Transverse colon (tissue), 4 donors: Measurements from ENCODE around the gene TMEM132D. TPM values are rescaled to one million over a fixed set of nuclear protein-coding genes. Genes with fewer than 3 reads are reported as not detected.

Source experiments
- DNase-seq: peaks from one replicate; pipeline ENCODE4 v3.0.0-alpha.2; 2019
- H3K27ac ChIP-seq, 4 donors: fragments of 200-600 bp; sonication (generic); 2 replicates each; pipeline ENCODE4 v1.5.1; 2016 to 2018; ENCODE audit warnings: inconsistent platforms in 4 of 4
- H3K27me3 ChIP-seq: fragments of 200-600 bp; sonication (generic); 2 replicates; pipeline ENCODE4 v1.5.1; 2017; ENCODE audit warnings: inconsistent platforms
- H3K36me3 ChIP-seq, 4 donors: fragments of 200-600 bp; sonication (generic); 2 replicates each; pipeline ENCODE4 v1.5.1; 2017 to 2019; ENCODE audit warnings: inconsistent platforms in 4 of 4
- H3K4me1 ChIP-seq, 4 donors: fragments of 200-600 bp; sonication (generic); 2 replicates each; pipeline ENCODE4 v1.5.1; 2017 to 2020; ENCODE audit warnings: inconsistent platforms in 4 of 4
- H3K4me3 ChIP-seq, 4 donors: fragments of 200-600 bp; sonication (generic); 1 replicate in 1 of 4; 2 replicates in 3 of 4; pipeline versions ENCODE4 v1.5.1 to v1.6.1; 2017 to 2019; ENCODE audit warnings: inconsistent platforms in 4 of 4
- H3K9me3 ChIP-seq, 2 donors: fragments of 200-600 bp; sonication (generic); 2 replicates each; pipeline ENCODE4 v1.5.1; 2017 to 2019; ENCODE audit warnings: inconsistent platforms in 2 of 2
- CTCF ChIP-seq, 5 experiments: fragments of 200-600 bp in 3 of 5; fragments of 450-650 bp in 2 of 5; sonication (generic) in 3 of 5; IDR thresholded peaks; 1 replicate in 2 of 5; 2 replicates in 3 of 5; pipeline ENCODE4 v1.5.1; 2016 to 2017; ENCODE audit warnings: antibody characterized with exemption in 5 of 5, inconsistent platforms in 3 of 5, mild to moderate bottlenecking in 2 of 5, moderate library complexity in 1 of 5
- EP300 ChIP-seq: sonication (generic); formaldehyde crosslinking; IDR thresholded peaks from one replicate; pipeline ENCODE4 v1.6.1; 2017; ENCODE audit warnings: antibody characterized with exemption, low read depth
- POLR2A ChIP-seq: fragments of 450-650 bp; IDR thresholded peaks from one replicate; pipeline ENCODE4 v1.6.1; 2016; ENCODE audit warnings: antibody characterized with exemption, mild to moderate bottlenecking, moderate library complexity
- POLR2AphosphoS5 ChIP-seq, 3 donors: sonication (generic); formaldehyde crosslinking; IDR thresholded peaks; one replicate each; pipeline ENCODE4 v1.6.1; 2016; ENCODE audit warnings: antibody characterized with exemption in 3 of 3
- WGBS, 2 donors: methylation state at CpG; one replicate each; pipeline ENCODE4 v1.1.5; 2018; ENCODE audit warnings: low coverage in 1 of 2; 5-methylcytosine and 5-hydroxymethylcytosine counted together
- in situ Hi-C, 4 donors: fragments of 200-750 bp; cut with MboI; loops; one replicate each; pipeline versions ENCODE4 v1.15.0 to v1.15.1; 2017; ENCODE audit warnings: low sequenced_read_pairs in 3 of 4, low pct_ligation_motif_present in 1 of 4, low pct_unique_long_range_greater_than_20kb in 1 of 4
- intact Hi-C: fragments of 100-400 bp; cut with DNase I; formaldehyde crosslinking; loops from one replicate; pipeline ENCODE4 v1.15.1; 2023; ENCODE audit warnings: low total_unique reads
- total RNA-seq, 4 donors: library from RNA; depleted of rRNA; stranded (reverse); fragments of >200 nt; gene quantifications; one replicate each; pipeline ENCODE4 v1.1.0, GENCODE V29; 2016

TMEM132D gene
- total RNA-seq, 4 donors from 2014 or later: 0.48 to 0.55 TPM; not detected in 2

- Histone ChIP-seq H3K9me3 (no peaks in the 10 kb centered on the region), H3K4me3 (no peak overlapping the region), H3K36me3 (no peaks in the 10 kb centered on the region), H3K27me3 (no peaks in the 10 kb centered on the region), H3K27ac (no peak overlapping the region), H3K4me1 (no peaks in the 10 kb centered on the region)
- intact Hi-C loops: no loop called here
- TF ChIP-seq CTCF (IDR thresholded peaks at IDR 0.05) (no peak), POLR2AphosphoS5 (IDR thresholded peaks at IDR 0.05) (no peak), EP300 (no peak), POLR2A (no peak)
- DNase-seq: no peak
- in situ Hi-C loops: no loop called here
- 90 to 92% methylated on average over 11 to 16 of the region's 16 CpGs for WGBS, 2 donors
Measured at GRCh38 chr12:129831294-129831693, 72.5 kb downstream of the TMEM132D start.

- Histone ChIP-seq H3K27me3 (no peaks in the 10 kb centered on the region), H3K9me3 (no peaks in the 10 kb centered on the region), H3K4me3 (no peak overlapping the region), H3K27ac (no peak overlapping the region), H3K36me3 (no peaks in the 10 kb centered on the region), H3K4me1 (no peaks in the 10 kb centered on the region)
- TF ChIP-seq CTCF (IDR thresholded peaks at IDR 0.05) (no peak), POLR2AphosphoS5 (IDR thresholded peaks at IDR 0.05) (no peak)
- no peak for DNase-seq
- intact Hi-C loops: no loop called here
- in situ Hi-C loops: no loop called here
- 34 to 52% methylated on average over 4 of the region's 4 CpGs for WGBS, 2 donors
Measured at GRCh38 chr12:129830796-129831195, 73.0 kb downstream of the TMEM132D start.

GRCh38 chr12:129827866-129828384 is 75.9 kb downstream of the TMEM132D start:
- no peak for TF ChIP-seq POLR2AphosphoS5 (IDR thresholded peaks at IDR 0.05)
- no peak for DNase-seq
- in situ Hi-C loops: no loop called here
- no peak overlapping the region for H3K27ac ChIP-seq
- H3K4me3 ChIP-seq: no peak overlapping the region
- no peaks in the 10 kb centered on the region for H3K9me3 ChIP-seq
- no peaks in the 10 kb centered on the region for H3K4me1 ChIP-seq
- H3K27me3 ChIP-seq: no peaks in the 10 kb centered on the region
- intact Hi-C loops: no loop called here
- WGBS, 2 donors: 58 to 63% methylated on average over 2 of the region's 2 CpGs
- H3K36me3 ChIP-seq: no peaks in the 10 kb centered on the region

- in situ Hi-C loops (no loop called here), intact Hi-C loops (no loop called here)
- Histone ChIP-seq H3K27me3 (no peaks in the 10 kb centered on the region), H3K4me1 (no peaks in the 10 kb centered on the region), H3K27ac (no peak overlapping the region), H3K36me3 (no peaks in the 10 kb centered on the region), H3K4me3 (no peak overlapping the region), H3K9me3 (no peaks in the 10 kb centered on the region)
- DNase-seq: no peak
- 45 to 81% methylated on average over 3 to 5 of the region's 5 CpGs for WGBS, 2 donors
- TF ChIP-seq POLR2AphosphoS5 (IDR thresholded peaks at IDR 0.05) (no peak), POLR2A (no peak), CTCF (IDR thresholded peaks at IDR 0.05) (no peak), EP300 (no peak)
Measured at GRCh38 chr12:129827102-129827865, 76.5 kb downstream of the TMEM132D start.

DNA sequence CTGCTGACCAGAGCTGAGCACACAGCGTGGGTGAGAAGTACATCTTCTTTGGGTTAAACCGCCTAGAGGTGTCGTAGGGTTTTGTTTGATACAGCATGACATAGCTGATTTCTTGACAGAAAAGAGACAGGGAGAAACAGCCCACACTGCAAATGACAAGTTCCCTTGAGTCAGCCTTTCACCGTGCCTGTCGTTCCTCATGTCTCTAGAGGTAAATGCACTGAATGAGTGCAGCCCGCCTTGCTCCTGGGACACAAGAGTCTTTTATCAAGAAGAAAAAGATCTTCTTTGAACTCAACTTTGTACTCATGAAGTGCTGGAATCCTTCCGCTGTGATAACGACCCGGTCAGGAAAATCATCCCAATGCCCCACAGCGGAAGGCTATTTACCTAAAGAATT is 77.6 kb downstream of the TMEM132D start:
- no peaks in the 10 kb centered on the region for H3K4me1 ChIP-seq
- no peak overlapping the region for H3K4me3 ChIP-seq
- intact Hi-C loops: no loop called here
- no peak for DNase-seq
- H3K36me3 ChIP-seq: no peaks in the 10 kb centered on the region
- TF ChIP-seq POLR2A (no peak), POLR2AphosphoS5 (IDR thresholded peaks at IDR 0.05) (no peak), CTCF (IDR thresholded peaks at IDR 0.05) (no peak)
- H3K27ac ChIP-seq: no peak overlapping the region
- H3K9me3 ChIP-seq: no peaks in the 10 kb centered on the region
- in situ Hi-C loops: no loop called here
- WGBS, 2 donors: 67% methylated on average over 10 of the region's 10 CpGs; no CpG with 5 or more reads in 1 of the 2 donors
- H3K27me3 ChIP-seq: no peaks in the 10 kb centered on the region
